ENCODE results near the gene PLCG1.
A peak's percentile ranks its signal among the peaks of the same experiment; 100 is the strongest.

Gene PLCG1

GRCh38 chr20:41219824-41220223, 82.5 kb downstream of the PLCG1 start:
- no peak for DNase-seq

DNA sequence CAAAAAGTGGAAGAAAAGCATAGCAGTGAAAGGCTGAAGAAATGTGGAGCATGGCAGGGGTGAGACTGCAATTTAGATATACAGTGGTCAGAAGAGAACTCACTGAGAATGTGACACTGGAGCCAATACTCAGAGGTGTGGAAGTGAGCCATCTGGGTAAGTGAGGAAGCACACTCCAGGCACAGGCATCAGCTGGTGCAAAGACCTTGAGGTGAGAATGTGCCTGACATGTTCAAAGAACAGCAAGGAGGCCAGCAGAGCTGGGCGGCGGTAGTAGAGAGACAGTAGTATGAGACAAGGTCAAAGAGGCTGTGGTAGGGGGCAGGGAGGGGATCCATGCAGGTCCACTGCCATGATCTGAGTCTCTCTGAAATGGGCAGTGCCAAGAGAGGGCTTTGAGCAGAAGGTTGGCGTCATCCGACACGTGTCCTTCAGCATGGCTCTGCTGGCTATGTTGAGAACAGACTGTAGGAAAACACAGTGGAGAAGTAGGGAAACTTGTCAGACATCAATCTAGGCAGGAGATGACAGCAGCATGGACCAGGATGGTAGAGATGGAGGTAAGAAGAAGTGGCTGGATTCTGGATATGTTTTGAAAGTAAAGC, 84.4 kb downstream of the PLCG1 start:
- DNase-seq: no peak

DNA sequence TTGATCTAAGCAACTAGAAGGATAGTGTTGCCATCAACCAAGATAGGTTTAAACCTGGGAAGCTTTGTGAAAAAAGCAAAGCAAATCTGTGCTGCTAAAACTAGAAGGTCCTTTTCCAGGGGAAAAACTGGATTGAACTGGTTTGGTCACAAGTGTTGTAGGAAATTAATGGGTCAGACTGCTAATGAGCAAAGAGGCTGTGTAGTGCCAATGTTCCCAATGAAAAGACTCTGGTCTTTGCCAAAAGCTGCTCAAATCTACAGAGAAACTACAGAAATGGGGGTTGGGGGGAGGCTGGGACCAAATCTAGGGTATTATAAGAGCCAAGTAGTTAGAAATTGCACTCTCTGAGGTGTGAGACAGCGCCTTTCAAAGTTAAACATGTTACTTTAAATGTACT, 85.0 kb downstream of the PLCG1 start:
- peak; percentile 28 to 37 for DNase-seq

- DNase-seq: no peak
Measured at GRCh38 chr20:41222703-41223102, 85.4 kb downstream of the PLCG1 start.

DNA sequence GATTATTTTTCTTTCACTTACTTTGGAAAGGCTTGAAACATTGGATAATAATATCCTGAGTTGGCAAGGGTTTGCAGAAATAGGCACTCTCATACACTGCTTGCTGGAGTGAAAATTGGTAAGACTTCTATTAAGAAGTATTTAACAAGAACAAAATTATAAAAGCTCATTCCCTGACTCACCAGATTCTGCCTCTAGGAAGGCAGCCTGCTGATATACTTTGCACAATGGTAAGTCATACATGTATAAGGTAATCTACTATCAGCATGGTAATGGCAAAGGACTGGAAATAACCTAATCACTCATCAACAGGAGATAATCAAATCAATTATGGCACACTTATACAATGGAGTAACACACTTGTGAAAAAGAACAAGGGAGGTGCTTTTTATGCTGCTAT, 85.8 kb downstream of the PLCG1 start:
- DNase-seq: no peak

DNA sequence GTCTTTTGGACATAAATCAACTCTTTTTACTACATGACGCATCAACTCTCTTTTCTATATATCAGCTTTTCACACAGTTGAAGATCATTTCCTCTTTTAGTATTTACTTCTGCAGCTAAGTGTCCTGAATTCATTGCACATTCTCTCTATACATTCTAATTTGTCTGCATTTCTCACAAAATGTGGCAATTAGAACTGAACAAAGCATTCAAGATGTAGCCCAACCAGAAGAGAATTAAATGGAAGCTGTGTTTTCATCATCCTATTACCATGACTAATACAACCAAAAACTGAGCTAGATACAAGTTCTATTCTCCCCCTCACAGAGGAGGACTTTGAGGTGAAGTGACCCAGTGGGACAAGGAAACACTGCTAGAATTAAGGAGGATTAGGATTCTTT, 86.9 kb downstream of the PLCG1 start:
- DNase-seq: no peak

GRCh38 chr20:41225091-41225490, 87.7 kb downstream of the PLCG1 start:
- no peak for DNase-seq

DNA sequence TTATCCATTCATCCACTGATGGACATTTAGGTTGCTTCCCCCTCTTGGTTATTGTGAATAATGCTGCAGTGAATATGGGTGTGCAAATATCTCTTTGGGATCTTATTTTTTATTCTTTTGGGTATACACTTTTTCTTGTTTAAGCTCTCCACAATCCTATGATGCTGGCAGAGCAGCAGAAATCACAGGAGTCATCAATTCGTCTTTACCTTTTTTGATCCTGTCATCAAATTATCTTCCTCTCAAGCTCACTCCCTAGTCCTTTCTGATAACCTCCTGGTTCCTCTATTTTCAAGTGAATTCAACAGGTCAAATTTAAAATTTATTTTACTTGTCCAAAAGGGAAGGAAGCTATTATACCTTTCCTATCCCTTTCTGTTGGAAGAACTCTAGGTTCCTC, 89.1 kb downstream of the PLCG1 start:
- no peak for DNase-seq

All from NCI-H446 (cell line).